ENCODE data around the gene PLAC1.

DNA sequence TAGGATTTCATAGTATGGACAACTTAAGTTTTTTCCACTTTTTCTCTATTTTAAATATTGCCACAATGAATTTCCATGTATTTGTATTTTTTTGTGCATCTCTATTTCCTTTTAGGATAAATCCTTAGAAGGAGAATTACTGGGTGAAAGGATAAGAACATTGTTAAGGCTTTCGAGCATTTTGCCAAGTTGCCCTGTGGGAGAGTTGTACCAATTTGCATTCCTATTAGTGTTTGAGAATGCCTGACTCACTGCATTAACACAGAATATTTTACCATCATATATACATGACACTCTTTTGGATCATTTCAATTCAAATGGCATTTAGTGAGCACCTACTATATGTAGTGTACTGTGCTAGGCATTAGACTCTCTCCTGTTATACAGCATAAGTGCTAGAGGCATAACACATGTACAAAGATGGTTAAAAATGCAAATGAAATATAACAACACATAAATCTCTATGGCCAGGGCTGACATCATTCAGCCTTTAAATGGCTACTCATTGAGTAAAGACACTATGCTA, 57.0 kb downstream of the PLAC1 start:
- TF ChIP-seq, protein P1, sequence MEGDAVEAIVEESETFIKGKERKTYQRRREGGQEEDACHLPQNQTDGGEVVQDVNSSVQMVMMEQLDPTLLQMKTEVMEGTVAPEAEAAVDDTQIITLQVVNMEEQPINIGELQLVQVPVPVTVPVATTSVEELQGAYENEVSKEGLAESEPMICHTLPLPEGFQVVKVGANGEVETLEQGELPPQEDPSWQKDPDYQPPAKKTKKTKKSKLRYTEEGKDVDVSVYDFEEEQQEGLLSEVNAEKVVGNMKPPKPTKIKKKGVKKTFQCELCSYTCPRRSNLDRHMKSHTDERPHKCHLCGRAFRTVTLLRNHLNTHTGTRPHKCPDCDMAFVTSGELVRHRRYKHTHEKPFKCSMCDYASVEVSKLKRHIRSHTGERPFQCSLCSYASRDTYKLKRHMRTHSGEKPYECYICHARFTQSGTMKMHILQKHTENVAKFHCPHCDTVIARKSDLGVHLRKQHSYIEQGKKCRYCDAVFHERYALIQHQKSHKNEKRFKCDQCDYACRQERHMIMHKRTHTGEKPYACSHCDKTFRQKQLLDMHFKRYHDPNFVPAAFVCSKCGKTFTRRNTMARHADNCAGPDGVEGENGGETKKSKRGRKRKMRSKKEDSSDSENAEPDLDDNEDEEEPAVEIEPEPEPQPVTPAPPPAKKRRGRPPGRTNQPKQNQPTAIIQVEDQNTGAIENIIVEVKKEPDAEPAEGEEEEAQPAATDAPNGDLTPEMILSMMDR (IDR thresholded peaks at IDR 0.05): no peak
- TF ChIP-seq EP300 (IDR thresholded peaks at IDR 0.05) (no peak), POLR2A (IDR thresholded peaks at IDR 0.05) (no peak)
